ENCODE results near the gene ATF7.

Gene ATF7

GRCh38 chr12:53604581-53604980 is 21.6 kb downstream of the ATF7 start:
- no peak for TF ChIP-seq CTCF (conservative IDR thresholded peaks at IDR 0.05; ENCODE audit: low read depth, low read length)
- DNase-seq (ENCODE audit: low read depth): no peak
- H3K4me3 ChIP-seq (ENCODE audit: low read length): no peak overlapping the region

- no peak for TF ChIP-seq CTCF (conservative IDR thresholded peaks at IDR 0.05; ENCODE audit: low read depth, low read length)
- no peak overlapping the region for H3K4me3 ChIP-seq (ENCODE audit: low read length)
- DNase-seq (ENCODE audit: low read depth): no peak
Observed at GRCh38 chr12:53603804-53604203, 22.4 kb downstream of the ATF7 start.

- no peak for DNase-seq (ENCODE audit: low read depth)
- no peak overlapping the region for H3K4me3 ChIP-seq (ENCODE audit: low read length)
- TF ChIP-seq CTCF (conservative IDR thresholded peaks at IDR 0.05; ENCODE audit: low read depth, low read length): no peak
Observed at GRCh38 chr12:53603196-53603595, 23.0 kb downstream of the ATF7 start.

- DNase-seq (ENCODE audit: low read depth): no peak
- H3K4me3 ChIP-seq (ENCODE audit: low read length): no peak overlapping the region
- no peak for TF ChIP-seq CTCF (conservative IDR thresholded peaks at IDR 0.05; ENCODE audit: low read depth, low read length)
Observed at GRCh38 chr12:53602176-53602864, 23.9 kb downstream of the ATF7 start.

- no peak for TF ChIP-seq CTCF (conservative IDR thresholded peaks at IDR 0.05; ENCODE audit: low read depth, low read length)
- DNase-seq (ENCODE audit: low read depth): no peak
- no peak overlapping the region for H3K4me3 ChIP-seq (ENCODE audit: low read length)
Observed at GRCh38 chr12:53601296-53601847, 24.8 kb downstream of the ATF7 start.

GRCh38 chr12:53600490-53601295 is 25.5 kb downstream of the ATF7 start:
- TF ChIP-seq CTCF (conservative IDR thresholded peaks at IDR 0.05; ENCODE audit: low read depth, low read length): no peak
- DNase-seq (ENCODE audit: low read depth): no peak
- no peak overlapping the region for H3K4me3 ChIP-seq (ENCODE audit: low read length)

Measured in retinal pigment epithelial cell (primary cell).